GM13977 (cell line): ENCODE data around the gene DCTN4.

Source experiments
- DNase-seq: peaks from one replicate; pipeline ENCODE4 v3.0.0; 2012; ENCODE audit warnings: low spot score
- in situ Hi-C: fragments of 300-500 bp; cut with MboI; formaldehyde crosslinking; loops from one replicate; pipeline ENCODE4 v1.12.0; 2022; ENCODE audit warnings: low sequenced_read_pairs, low pct_unique_long_range_greater_than_20kb, mixed read lengths, inconsistent platforms; ENCODE audit not compliant: unreplicated experiment
- TF ChIP-seq, protein P1 (sequence below): IDR thresholded peaks from 2 replicates; pipeline ENCODE4 v1.5.1; 2012; ENCODE audit warnings: mild to moderate bottlenecking, control low read depth; ENCODE audit not compliant: insufficient read depth; ENCODE audit errors: extremely low read depth, missing control alignments

DCTN4 gene

DNA sequence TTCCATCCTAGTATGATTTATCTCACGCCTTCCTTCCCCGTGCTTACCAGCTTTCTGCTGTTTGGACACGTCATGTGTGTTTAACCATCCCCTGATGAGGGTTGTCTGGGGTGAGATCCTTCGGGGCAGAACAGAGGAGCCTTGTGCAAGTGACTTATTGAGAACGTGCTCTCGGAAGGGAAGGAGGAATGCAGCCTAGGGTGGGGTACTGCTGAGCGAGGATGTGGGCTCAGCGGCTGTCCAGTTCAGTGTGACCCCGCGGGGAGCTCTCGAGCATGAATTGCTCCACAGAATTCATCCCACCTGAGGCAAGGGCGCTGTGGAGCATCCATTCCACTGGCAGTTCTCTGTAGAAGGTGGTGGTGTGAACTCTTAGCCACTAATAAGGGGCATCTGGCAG, 93.8 kb downstream of the DCTN4 start:
- in situ Hi-C loops: loop anchor here (10.0 kb wide), 1 partner anchor 210 kb away; no protein-coding TSS in a partner anchor
- TF ChIP-seq, protein P1, sequence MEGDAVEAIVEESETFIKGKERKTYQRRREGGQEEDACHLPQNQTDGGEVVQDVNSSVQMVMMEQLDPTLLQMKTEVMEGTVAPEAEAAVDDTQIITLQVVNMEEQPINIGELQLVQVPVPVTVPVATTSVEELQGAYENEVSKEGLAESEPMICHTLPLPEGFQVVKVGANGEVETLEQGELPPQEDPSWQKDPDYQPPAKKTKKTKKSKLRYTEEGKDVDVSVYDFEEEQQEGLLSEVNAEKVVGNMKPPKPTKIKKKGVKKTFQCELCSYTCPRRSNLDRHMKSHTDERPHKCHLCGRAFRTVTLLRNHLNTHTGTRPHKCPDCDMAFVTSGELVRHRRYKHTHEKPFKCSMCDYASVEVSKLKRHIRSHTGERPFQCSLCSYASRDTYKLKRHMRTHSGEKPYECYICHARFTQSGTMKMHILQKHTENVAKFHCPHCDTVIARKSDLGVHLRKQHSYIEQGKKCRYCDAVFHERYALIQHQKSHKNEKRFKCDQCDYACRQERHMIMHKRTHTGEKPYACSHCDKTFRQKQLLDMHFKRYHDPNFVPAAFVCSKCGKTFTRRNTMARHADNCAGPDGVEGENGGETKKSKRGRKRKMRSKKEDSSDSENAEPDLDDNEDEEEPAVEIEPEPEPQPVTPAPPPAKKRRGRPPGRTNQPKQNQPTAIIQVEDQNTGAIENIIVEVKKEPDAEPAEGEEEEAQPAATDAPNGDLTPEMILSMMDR: no peak
- no peak for DNase-seq

DNA sequence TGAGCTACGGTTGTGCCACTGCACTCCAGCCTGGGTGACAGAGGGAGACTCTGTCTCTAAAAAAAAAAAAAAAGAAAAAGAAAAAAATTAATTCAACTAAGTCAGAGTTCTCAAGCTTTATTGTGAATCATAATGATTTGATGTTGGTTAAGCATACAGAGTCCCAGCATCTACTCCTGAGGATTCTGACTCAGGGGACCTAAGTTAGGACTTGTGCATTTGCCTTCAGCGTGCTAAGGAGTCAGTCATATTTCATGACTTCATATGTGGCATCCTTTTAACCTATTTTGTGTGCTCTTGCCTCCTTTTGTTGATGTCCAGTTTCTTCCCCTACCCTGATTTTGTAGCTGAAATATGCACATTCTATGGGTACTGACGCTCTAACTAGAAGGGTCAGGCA, 94.9 kb downstream of the DCTN4 start:
- TF ChIP-seq, protein P1: no peak
- in situ Hi-C loops: loop anchor here (10.0 kb wide), 1 partner anchor 209 kb away; no protein-coding TSS in a partner anchor
- no peak for DNase-seq

DNA sequence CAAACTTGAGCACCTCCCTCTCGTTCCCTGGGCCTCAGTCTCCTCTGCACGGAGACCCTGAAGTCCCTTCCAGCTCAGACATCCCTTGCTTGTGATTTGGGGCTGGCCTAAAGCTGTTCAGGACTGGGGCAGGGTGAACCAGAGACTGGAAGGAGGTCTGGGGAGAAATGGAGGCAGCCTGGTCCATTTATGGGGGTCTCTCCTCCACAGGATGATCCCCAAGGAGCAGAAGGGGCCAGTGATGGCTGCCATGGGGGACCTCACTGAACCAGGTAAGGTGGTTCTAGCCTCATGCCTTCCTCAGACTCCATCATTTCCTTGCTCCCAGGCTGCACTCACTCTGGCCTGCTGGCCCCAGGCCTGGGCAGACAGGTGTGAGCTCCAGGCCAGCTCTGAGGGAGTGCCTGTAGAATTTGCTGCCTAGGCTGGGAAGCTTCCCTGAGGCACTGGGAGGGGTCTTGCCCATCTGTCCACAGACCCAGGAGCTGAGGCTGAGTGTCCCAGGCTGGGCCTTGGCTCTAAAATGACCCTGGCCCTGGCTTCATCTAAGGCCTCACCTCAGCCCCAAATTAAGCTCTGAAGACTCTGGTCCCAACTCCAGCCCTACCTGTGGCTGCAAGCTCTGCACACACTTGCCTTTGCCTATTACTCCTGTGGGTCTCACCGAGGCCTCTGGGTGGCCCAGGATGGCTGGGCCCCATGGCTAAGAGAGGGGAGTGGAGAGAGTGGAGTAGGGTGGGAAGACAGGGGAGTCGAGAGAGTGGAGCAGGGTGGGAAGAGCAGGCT, 95.9 kb downstream of the DCTN4 start:
- in situ Hi-C loops: loop anchor here (10.0 kb wide), 1 partner anchor 208 kb away; no protein-coding TSS in a partner anchor
- TF ChIP-seq, protein P1: no peak

DNA sequence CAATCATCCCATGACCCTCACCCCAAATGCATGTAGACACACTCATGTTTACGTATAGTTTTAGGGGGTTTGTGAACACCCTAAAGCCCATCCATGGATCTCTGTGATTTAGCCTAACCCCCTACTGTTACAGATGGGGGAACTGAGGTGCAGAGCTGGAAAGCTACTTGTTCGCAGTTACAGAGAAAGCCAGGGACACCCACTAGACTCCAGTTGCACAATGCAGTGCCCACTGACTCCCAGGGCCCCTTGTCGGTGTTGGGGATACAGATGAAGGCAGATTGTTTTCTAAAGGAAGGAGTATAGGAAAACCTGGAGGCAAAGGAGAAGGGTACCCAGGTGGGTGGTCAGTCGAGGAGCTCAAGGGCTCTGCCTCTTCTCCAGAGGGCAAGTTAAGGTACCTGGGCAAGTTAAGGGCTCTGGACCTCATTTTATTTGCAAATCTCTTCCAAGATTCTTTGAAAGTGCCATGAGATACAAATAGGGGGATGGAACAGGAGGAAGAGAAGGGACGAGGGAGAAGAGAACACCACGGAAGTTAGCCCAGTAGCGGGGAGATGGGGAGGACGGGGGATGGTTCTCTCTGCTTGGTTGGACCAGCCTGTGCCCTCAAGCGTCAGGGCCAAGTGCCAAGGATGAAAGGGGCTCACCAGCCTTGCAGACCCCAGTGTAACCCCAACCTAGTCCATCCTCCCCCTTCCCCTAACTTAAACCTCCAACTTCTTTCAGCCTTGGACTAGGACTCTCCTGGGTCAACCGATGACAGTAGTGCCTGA, 96.8 kb downstream of the DCTN4 start:
- DNase-seq: no peak
- TF ChIP-seq, protein P1: no peak
- in situ Hi-C loops: loop anchor here (10.0 kb wide), 1 partner anchor 207 kb away; no protein-coding TSS in a partner anchor

More for the DNA sequence above, 95.9 kb downstream of the DCTN4 start:
- DNase-seq: no peak

DNA sequence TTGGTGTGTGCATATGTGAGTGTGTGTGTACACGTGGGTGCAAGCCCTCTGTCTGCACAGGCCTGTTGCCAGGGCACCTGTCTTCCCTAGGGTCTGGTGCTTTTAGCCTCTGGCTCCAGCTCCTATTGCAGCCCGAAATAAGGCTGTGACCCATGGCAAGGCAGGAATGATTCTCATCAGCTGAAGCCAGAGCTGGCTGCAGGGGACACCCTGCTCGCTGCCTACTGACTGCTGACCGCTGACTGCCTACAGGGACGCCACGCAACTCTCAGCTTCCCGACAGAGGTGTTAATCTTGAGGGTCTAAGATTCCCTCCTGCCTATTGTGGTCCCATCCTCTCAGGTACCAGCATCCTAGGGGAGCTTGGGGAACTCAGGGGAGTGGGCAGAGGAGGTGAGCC, 97.7 kb downstream of the DCTN4 start, which contains the start of gene MYOZ3:
Gene MYOZ3, plus strand, starts transcription at position 166 of the 400 bp plus-strand sequence. CDS start 1,691 bp downstream, outside the sequence.
- in situ Hi-C loops: loop anchor here (10.0 kb wide), 1 partner anchor 206 kb away; no protein-coding TSS in a partner anchor
- no peak for DNase-seq
- TF ChIP-seq, protein P1: no peak

DNA sequence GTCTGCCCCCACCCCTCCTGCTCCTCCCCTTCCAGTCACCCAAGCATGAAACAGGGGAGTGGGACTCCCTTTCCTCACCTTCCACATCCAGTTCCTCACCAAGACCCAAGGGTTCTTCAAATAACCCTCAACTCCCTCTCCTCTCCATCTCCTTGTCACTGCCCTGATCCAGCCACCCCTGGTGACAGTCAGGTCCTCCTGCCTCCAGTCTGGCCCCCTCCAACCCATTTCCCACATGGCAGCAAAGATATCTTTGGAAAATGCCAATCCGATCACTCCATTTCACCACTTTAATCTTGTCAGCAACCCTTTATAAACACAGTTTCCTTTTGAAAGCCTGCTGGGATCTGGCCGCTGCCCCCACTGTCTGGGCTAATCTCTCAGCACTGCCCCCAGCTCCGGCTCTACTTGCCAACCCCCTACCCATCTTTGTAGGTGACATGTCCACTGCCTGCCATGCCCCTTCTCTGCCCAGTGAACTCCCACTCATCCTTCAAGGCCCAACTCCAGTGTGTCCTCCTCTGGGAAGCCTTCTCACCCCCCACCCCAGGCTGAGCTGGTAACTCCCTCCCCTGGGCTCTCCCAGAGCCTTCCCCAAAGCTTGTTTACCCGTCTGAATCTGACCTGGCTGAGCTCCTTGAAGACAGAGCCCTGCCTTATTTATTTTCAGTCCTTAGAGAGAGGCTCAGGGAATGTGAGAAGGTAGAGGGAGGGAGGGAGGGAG, 98.5 kb downstream of the DCTN4 start:
- TF ChIP-seq, protein P1: no peak
- in situ Hi-C loops: loop anchor here (10.0 kb wide), 1 partner anchor 205 kb away; no protein-coding TSS in a partner anchor
- DNase-seq: no peak
